Esophagus muscularis mucosa (tissue), 3 donors: ENCODE data around the gene GFOD1.

Experiments used
- EP300 ChIP-seq: sonication (generic); formaldehyde crosslinking; IDR thresholded peaks from one replicate; pipeline ENCODE4 v1.6.1; 2017; ENCODE audit warnings: antibody characterized with exemption
- POLR2A ChIP-seq: fragments of 450-650 bp; IDR thresholded peaks from one replicate; pipeline ENCODE4 v1.6.1; 2017; ENCODE audit warnings: antibody characterized with exemption, moderate library complexity, mild to moderate bottlenecking, low read depth
- POLR2AphosphoS5 ChIP-seq, 2 donors: sonication (generic); formaldehyde crosslinking; IDR thresholded peaks; one replicate each; pipeline ENCODE4 v1.6.1; 2017; ENCODE audit warnings: antibody characterized with exemption in 2 of 2

GRCh38 chr6:13398069-13398381, 89.4 kb downstream of the GFOD1 start:
- TF ChIP-seq POLR2A, result no peak
- TF ChIP-seq EP300, result no peak
- no peak for TF ChIP-seq POLR2AphosphoS5 (IDR thresholded peaks at IDR 0.05)
